Measurements from ENCODE around the gene HIF1A. TPM values are rescaled to one million over a fixed set of nuclear protein-coding genes. Genes with fewer than 3 reads are reported as not detected.

The HIF1A gene
- total and polyA plus RNA-seq, 2 of the 8 experiments (the other 6 are each of a cell fraction or from before 2014, with no cell fraction given): 54.8 to 175 TPM

DNA sequence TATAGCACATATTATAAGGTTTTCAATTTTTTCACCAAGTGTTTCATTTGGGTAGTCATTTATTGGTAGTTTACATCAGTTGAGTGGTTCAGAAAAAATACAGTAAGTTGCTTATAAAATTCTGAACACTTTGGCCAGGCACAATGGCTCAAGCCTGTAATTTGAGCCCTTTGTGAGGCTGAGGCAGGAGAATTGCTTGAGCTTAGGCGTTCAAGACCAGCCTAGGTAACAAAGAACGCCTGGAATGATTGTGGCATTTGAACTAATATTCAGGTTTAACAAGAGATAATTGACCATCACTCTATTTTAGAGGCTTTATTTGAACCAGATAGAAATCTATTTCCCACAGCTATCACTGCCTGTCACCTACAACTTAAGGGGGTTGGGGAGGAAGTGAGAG, 22.7 kb downstream of the HIF1A start (continued):
- no peak for TF ChIP-seq HDAC6 (IDR thresholded peaks at IDR 0.05; ENCODE audit: low read depth, low read length)
- no peak for TF ChIP-seq SUZ12 (IDR thresholded peaks at IDR 0.05; ENCODE audit: low read length)
- TF ChIP-seq, protein P1, sequence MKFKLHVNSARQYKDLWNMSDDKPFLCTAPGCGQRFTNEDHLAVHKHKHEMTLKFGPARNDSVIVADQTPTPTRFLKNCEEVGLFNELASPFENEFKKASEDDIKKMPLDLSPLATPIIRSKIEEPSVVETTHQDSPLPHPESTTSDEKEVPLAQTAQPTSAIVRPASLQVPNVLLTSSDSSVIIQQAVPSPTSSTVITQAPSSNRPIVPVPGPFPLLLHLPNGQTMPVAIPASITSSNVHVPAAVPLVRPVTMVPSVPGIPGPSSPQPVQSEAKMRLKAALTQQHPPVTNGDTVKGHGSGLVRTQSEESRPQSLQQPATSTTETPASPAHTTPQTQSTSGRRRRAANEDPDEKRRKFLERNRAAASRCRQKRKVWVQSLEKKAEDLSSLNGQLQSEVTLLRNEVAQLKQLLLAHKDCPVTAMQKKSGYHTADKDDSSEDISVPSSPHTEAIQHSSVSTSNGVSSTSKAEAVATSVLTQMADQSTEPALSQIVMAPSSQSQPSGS (IDR thresholded peaks at IDR 0.05; ENCODE audit: low read length): no peak
- TF ChIP-seq CTBP2 (IDR thresholded peaks at IDR 0.05; ENCODE audit: borderline replicate concordance, insufficient read depth, insufficient read length, low read length): no peak
- no peak for TF ChIP-seq SP1 (IDR thresholded peaks at IDR 0.05; ENCODE audit: low read depth, low read length)
- TF ChIP-seq, protein P2, sequence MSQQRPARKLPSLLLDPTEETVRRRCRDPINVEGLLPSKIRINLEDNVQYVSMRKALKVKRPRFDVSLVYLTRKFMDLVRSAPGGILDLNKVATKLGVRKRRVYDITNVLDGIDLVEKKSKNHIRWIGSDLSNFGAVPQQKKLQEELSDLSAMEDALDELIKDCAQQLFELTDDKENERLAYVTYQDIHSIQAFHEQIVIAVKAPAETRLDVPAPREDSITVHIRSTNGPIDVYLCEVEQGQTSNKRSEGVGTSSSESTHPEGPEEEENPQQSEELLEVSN (IDR thresholded peaks at IDR 0.05): no peak
- TF ChIP-seq BRCA1 (IDR thresholded peaks at IDR 0.05; ENCODE audit: low read depth, low read length): no peak
- TF ChIP-seq CBX5 (IDR thresholded peaks at IDR 0.05; ENCODE audit: low read depth, low read length): no peak
